NCI-H146 treated with DMSO at 0.1 percent for 48 hours (cell line): ENCODE measurements around the gene NOVA1.

ENCODE experiments used
- DNase-seq: peaks from one replicate; lab custom pipeline; 2025; ENCODE audit not compliant: unreplicated experiment; lab: John Stamatoyannopoulos, UW

Gene NOVA1

DNA sequence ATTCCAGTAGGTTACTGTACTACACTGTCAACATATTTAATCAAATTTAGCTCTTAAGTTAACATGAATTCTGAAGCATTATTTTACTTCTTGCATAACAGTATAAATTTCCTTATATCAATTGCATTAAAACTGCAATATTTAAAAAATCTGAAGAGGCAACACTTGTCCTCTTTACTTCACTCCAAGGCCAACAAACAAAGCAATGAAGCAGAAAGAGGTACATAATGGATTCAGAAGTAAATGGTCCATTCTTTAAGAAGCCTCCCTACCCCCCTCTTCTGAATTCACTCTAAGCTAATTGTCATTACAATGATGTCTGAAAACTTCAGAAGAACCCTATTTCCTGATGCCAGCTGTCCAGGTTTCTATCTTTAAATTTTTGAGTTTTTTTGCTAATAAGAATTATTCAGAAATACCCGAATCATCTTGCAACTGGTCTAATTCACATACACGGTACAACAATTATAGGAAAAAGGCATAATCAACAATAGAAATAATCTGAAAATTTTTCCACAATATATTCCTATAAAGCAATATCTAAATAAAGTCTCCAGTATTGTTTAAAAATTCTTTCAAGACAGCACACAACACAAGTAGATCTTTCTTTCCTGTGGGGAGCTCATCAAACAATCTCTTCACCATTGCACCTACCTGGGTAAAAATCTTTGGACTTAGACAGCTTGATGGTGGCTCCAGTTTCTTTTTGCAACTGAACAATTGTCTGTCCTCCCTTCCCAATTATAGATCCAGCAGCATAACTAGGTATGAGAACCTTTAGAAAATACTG, 2.9 kb downstream of the NOVA1 start:
- DNase-seq, result peak; percentile 28

DNA sequence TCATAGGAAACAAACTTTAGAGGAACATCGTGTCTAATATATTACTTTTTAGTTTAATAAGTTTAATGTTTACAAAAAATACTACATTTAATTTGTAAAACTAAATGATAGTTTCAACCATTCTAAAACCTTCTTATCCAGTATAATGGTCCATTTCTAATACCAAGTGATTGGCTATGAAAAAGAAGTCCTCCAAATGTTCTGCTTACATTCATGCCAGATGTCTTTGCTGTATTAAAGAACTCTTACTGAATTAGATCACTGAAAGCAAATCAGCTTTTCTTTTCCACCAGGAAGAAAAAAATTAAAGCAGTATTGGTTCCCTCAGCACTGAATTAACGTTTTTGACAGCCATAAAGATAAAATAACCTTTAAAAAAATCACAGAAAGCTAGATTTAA, 3.7 kb downstream of the NOVA1 start:
- DNase-seq, result no peak

DNA sequence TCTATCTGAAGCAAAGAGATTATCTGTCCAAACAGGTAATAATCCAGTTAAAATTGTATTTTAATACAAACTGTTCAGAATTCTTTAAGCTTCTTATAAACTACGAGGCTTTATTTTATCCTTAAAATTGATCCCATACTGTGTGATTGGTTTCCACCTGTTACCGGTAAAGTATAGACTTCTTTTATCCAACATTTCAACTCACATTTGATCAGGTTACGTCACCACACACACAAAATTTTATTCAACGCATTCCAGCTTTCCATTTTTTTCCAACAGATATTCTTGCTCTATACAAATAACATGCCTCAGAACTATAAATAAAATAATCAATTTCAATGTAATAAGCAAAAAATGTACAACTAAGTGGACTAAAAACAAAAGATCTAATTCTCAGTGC, 4.5 kb downstream of the NOVA1 start:
- no peak for DNase-seq

DNA sequence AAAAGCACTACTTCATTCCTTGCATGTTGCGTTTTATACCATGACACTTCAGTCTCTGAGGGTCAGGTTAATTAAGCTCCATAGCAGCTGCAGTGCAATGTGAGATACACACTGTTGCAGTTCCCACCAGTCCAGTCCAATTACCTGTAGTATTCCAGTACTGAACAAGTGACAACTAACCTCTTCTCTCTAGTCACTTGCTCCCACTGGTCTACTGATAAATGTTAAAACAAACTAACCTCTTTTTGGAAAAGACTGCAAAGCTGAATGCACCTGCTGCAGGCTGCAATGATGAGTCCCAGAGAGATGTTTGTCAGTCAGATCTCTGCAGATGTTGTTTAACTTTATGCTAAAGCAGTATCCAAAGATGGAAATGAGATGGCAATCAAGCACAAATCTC, 7.9 kb downstream of the NOVA1 start:
- peak; percentile 25 for DNase-seq

DNA sequence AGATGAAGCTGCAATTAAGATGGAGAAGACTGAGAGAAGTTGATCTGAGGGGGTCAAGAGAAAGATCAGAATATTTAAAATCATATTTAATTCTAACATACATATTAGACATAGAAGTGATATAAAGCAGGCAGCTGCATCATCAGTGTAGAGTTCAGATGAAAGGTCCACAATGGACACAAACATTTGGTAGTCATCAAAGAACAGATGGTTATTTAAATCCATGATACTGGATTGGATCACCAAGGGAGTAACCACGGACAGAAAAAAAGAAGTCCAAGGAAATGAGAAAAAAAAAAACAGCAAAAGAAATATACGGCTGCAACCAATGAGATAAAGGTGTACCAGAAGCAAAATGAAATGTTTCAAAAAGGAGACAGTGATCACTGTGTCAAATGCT, 20.1 kb downstream of the NOVA1 start:
- DNase-seq, result no peak

DNA sequence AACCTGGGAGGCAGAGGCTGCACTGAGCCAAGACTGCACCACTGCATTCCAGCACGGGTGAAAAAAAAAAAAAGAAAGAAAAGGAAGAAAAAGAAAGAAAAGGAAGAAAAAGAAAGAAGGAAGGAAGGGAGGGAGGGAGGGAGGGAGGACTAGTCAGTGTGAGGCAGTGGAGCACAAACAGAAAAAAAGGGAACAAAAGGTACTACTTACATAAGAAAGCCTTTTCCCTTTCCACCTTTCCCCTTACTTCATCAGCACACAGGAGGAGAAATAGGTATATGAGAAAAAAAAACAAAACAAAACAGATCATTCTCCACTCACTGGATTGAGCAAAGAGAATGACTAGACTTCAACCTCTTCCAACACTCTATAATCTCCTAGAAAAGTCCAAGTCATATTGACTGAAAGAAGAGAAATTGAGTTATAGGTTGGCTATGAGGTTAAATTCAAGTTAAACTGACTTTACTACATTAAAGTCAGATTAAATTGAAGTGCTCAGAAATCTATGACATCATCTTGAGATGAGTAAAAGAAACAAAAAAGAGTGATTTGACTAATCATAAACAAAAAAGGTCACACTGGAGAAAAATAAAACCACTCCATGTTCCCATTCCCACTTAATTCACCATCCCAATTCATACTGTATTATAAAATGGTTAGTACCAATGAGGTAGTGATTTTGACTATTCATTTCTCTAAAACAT, 43.6 kb downstream of the NOVA1 start:
- no peak for DNase-seq

DNA sequence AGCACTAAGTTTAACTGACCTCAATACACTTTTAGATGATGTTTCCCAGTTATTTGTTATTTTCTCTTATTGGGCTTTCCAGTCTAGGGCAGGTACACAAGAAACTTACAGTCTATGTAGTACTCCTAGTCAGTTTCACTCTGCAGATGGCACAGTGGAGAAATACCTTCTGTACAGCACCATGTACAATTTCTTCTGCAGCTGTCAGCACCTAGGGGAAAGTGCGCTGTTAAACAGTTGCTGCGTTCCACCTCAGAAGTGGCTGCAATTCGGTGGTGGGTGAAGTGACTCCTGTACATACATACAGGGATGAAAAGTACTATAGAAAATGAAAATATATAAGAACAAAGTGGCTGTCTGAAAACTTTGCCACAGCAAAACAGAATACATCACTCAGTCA, 48.3 kb downstream of the NOVA1 start:
- no peak for DNase-seq

DNA sequence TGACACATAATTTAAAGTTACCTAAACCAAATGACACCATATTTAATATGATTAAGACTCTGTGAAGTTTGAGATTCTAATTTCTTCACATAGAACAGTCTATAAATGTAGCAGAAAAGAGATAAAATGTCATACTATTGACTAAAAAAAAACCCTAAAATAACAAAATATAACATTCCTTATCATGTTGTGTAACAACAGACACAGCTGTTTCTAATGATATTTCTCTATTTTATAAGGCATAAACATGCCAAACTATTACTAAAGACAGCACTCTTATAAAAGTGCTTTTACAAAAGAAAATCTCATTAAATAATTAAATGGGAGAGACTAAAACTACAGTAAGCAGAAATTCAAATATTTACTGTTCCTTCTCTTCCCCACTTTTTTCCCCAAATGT, 49.4 kb downstream of the NOVA1 start:
- DNase-seq, result no peak

DNA sequence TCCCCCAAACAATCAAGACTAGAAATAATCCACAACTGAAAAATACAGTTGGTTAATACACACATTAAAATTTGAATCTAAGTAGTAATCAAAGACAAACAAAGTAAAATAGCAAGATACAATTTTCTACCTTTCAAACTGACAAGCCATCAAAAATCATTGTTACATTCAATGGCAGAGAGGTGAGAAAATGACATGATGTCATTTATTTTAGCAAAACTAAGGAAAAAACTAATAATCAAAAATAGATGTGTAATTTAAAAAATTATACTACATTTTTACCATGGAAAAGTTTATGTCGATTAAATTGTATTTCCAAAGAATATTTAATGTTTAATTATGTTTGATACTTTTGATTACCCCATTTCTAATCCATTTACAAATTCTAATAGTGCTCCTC, 59.7 kb downstream of the NOVA1 start:
- no peak for DNase-seq

DNA sequence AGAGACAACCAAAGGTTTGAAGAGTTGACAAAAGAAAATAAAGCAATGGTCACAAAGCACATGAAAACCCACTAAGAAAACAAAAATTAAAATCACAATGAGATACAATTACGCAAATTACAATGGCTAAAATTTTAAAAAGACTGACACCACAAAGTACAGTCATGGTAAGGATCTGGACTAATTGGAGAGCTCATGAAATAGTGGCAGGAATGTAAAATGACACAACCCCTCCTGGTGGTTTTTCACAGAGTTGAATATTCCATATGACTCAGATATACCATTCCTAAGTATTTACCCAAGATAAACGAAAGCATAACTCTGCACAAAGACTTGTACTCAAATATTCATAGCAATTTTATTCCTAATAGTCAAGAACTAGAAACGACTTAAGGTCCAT, 65.9 kb downstream of the NOVA1 start:
- DNase-seq, result no peak

DNA sequence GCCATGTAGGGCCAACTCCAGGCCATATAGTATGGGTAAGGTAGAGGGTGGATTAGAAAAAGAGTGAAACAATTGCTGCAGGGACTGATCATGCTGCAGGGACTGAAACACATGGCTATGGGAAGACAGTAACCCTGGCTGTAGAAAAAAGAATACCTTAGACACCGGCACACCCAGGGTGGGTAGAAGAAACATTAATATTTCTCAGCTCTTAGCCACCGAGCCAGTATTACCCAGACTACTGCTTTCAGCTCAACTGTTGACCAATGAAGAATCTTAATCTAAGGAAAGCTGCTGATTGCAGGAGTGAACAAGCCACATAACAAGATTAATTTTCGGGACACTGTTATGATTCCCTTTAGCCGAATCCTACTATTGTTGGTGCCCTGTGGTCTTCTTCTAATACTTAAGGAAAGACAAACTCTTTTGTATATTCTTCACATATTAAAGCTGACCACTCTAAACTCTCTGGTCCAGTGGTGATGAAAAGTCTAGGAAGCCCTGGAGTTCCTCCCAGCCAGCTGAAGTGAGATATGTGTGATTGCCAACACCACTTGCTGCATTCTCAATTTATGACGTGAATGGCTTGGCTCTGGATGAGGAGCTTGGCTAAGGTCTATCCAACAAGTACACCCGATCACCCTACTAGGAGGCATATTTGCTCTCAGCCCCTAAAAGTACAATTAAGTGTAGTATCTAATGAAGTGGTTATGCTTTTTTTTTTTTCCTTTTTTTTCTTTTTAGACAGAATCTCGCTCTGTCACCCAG, 69.2 kb downstream of the NOVA1 start:
- DNase-seq, result no peak

DNA sequence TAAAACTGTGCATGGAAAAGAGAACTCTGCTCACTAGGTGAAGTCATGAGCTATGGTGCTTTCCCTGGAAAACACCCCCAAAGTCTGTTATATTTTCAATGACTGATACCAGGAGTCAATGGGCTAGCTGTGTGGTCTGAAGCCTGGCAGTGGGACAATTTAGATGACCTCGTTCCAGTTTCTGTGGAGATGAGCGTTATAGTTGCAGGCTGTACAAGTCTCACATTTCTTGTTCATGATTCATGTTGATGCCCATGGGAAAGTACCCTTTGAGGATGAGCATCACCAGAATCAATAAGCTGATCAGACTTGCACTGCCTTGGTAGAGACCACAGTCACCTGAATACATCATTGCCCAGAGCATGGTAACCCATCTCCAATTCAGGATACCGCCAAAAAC, 70.7 kb downstream of the NOVA1 start:
- DNase-seq, result no peak

DNA sequence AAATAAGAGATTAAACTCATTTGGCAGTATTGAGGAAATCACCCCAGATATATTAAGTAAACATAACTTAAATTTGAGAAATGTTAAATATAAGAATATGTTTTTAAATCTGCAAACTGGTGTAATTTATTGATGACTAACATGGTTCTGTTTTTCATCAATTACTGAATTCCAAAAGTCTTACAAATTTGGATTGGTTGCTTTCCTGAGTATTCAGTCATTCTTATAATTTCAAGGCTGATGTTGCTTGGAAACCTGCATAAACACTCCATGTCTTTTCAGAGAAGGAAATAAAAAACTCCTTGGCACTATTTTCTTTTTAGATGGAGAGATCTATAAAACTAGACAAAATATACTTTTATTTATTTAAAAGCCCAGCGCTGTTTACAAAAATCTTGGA, 71.7 kb downstream of the NOVA1 start:
- no peak for DNase-seq

DNA sequence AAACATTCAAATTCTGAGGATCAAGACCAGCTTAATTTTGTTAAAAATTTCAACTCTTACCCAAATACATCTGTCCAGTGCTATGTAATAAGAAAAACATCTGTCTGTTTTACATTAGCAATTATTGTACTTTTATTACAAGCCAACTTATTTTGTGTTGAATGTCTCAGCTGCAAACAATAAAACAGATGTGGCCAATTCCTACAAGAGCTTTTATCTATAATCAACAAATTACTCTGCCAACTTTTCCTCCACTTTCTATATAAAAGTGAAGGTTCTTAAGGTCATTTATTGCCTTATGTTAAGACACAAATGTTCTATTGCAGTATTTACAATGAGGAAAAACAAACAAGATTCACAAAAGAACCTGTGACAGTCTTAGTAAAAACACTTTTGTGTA, 72.7 kb downstream of the NOVA1 start:
- DNase-seq, result no peak

DNA sequence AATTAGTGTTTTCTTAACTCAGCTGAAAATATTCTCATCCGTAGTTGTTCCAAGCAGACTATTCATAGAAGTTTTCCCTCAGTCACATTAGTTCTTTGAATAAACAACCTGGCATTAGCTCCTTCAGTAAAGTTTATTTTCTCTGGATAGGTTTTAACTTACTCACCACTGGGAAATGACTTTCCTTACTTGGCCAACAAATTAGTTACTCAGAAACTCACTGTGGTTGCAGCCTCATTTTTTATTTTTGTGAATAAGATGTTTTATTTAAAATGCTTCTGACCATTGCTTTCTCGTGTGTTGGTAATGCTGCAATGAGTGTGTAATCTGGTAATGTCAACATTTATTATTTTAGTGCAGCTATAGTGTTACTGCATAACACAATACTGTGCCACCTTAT, 74.9 kb downstream of the NOVA1 start:
- DNase-seq, result no peak

DNA sequence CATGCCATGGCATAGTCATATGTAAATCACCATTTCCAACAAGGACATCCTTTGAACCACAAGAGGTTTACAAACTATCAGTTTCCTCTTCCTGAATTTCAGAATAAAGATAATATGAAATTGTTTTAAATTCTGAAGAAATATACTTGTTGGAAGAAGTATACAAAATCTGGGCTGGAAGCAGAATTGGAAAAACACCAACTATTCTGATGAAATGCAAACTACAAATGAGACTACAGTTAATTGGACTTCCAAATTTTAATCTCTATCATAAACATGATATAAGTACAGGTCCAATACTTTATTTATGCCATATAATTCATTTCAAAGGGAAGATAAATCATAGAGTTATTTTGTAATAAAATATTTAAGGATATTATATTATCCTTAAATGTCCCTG, 80.1 kb downstream of the NOVA1 start:
- no peak for DNase-seq

DNA sequence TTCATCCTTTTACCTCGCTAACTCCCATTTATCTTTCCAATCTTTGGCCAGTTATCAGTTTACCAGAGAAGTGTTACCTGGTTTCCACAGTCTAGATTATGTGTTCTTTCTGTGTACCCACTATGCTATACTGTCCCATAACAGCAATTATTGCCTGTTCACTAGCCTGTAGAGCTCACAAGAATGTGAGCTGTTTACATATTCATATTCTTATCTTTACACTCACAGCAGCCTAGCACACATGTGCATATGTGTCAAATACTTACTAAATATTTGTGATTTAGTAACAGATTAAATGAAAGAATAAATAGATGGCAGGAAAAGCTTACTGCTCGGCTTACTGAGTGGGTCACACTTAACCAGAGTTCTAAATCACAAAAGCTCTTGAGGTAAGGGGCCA, 97.8 kb downstream of the NOVA1 start:
- DNase-seq, result no peak

DNA sequence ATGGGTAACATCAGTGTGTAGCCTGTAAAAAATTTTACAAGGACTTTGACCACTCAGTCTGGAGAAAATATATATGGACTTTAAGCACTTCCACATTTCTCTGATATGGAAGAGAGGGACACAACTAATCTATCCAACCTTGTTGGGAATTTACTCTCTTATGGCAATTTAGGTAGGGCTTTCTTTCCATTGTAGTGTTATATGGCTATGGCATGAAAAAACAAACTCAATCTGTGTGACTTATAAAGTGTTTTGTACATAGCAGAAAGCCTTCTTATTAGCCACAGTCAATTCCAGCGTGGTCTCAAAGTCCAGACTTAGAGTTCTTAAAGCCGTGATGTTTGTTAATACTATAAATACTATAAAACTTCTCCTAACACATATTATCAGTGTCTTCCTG, 98.3 kb downstream of the NOVA1 start:
- DNase-seq, result no peak

DNA sequence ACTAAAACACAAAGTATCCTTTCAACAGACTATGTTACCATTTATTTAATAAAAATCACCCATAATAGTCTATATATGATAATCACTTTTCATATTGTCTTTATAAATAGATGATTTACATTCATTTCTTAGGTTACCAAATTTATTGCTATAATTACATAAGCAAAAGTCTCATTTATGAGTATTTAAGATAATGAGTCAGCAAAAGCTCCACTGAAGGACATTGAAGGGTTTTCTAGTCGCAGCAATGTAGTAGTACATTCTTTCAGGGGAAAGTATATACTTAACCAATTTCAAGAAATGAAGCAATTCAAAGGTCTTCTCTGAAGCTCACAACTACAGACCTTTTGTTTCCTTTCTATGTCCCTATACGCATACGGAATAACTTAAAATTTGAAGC, 110.9 kb downstream of the NOVA1 start:
- DNase-seq, result no peak

DNA sequence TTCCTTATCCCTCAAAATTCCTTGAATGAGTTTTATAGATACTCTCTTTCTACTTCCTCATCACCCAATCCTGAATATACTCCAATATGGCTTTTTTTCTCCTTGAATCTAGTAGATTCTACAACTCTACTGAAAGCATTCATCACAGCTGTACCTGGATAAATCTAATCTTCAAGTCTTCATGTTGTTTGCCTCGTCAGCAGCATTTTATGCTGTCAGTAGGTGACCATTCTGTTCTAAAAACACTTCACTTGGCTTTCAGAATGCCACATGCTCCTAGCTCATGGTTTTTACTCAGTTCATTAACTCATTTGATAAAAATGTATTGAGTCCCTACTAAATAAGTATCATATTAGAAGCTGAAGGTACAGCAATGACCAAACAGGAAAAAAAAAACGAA, 113.3 kb downstream of the NOVA1 start:
- no peak for DNase-seq

DNA sequence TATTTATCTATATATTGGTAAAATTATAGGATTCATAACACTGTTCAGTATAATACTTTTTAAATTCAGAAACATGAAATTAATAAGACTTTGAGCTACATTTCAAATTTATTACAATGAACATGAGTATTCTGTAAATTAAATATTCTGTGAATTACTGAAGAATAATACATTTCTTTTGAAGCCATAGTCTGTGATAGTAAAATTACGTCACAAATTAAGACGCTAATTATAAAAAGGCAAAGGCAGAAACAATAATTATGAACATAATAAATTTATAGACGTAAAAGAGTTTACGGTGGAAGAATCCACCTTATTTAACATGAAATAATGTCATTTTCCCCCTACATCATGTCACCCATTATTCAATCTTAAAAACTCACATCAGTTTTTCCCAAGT, 118.9 kb downstream of the NOVA1 start:
- no peak for DNase-seq

DNA sequence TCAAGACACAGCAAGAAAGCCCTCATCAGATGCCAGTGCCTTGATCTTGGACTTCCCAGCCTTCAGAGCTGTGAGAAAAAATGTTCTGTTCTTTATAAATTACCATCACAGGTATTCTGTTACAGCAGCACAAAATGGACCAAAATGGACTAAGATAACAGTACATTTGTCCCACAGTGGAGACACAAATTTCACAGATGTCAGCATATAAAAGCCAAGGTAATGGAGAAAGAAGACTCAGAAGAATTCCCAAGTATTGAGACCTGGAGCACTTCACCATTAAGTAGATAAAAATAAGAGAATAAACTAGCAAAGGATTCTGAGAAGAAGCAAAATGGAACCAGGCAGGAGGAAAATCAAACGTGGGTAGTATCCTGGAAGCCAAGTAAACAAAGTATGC, 131.0 kb downstream of the NOVA1 start:
- no peak for DNase-seq
